ENCODE measurements around the gene ABHD6.
"Not testable (repeated sequence)": the region's sequence is repeated elsewhere in the genome, so short reads cannot be mapped to it uniquely, and the experiment has no call there.

Gene ABHD6

DNA sequence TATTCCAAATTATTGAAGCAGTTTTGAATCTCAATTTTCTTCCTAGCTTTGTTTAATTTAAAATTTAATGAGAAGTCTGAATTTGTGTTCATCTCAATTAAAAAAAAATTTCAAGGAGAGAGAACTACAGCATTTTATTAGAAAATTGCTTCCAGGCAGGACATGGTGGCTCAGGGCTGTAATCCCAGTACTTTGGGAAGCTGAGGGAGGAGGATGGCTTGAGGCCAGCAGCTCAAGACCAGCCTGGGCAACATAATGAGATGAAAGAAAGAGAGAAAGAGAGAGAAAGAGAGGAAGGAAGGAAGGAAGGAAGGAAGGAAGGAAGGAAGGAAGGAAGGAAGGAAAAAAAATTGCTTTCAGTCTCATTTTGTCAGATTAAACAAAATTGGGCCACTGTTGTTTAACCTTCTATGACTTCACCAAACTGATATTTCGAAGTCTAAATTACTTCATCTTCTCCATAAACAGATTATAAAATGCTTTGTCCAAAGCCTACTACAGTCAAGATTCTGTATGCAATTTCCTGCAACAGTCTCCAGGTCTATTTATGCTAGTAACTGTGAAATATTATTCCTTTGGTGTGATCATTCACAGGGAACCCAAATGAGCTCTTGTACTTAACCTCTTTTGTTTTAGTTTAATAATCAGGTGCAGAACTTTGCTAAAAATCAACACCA is 6.6 kb upstream of the ABHD6 start:
- no peak overlapping the region for H3K4me3 ChIP-seq (ENCODE audit: low read depth, low read length)
- no peak overlapping the region for H3K9ac ChIP-seq (ENCODE audit: low read depth, low read length)
- H3K27me3 ChIP-seq (ENCODE audit: control insufficient read depth, insufficient read depth, low read length) = peaks cover 11% of the 10 kb centered on the region
- H3K36me3 ChIP-seq (ENCODE audit: control insufficient read depth, insufficient read depth, low read length) = no peaks in the 10 kb centered on the region
- H3K27ac ChIP-seq (ENCODE audit: low read depth, low read length) = no peak overlapping the region
- H3K9me3 ChIP-seq (ENCODE audit: control insufficient read depth, insufficient read depth, low read length) = no peaks in the 10 kb centered on the region
- no peaks in the 10 kb centered on the region for H3K4me1 ChIP-seq (ENCODE audit: control insufficient read depth, insufficient read depth, low read length)

DNA sequence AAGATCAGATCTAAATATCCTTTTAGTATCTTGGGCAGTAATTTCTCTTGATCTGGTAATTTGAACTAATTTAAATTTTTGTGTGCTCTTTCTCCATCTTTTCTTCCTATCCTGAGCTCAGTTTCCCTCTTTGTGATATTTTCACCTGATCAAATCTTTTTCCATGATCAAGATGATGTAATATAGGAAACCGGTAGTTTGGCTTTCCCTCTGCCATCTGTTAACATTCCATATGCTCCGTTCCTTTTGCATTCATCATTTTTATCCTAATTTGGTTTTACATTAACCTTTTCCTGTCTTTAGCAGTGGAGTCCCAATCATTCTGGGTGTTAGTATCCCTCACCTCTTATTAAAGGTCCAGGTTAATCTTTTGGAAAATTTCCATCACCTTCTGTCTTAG is 5.9 kb upstream of the ABHD6 start:
- Histone ChIP-seq H3K36me3 (ENCODE audit: control insufficient read depth, insufficient read depth, low read length) (no peaks in the 10 kb centered on the region), H3K4me3 (ENCODE audit: low read depth, low read length) (no peak overlapping the region), H3K4me1 (ENCODE audit: control insufficient read depth, insufficient read depth, low read length) (no peaks in the 10 kb centered on the region), H3K27me3 (ENCODE audit: control insufficient read depth, insufficient read depth, low read length) (peaks cover 18% of the 10 kb centered on the region), H3K27ac (ENCODE audit: low read depth, low read length) (no peak overlapping the region), H3K9me3 (ENCODE audit: control insufficient read depth, insufficient read depth, low read length) (no peaks in the 10 kb centered on the region), H3K9ac (ENCODE audit: low read depth, low read length) (no peak overlapping the region)

DNA sequence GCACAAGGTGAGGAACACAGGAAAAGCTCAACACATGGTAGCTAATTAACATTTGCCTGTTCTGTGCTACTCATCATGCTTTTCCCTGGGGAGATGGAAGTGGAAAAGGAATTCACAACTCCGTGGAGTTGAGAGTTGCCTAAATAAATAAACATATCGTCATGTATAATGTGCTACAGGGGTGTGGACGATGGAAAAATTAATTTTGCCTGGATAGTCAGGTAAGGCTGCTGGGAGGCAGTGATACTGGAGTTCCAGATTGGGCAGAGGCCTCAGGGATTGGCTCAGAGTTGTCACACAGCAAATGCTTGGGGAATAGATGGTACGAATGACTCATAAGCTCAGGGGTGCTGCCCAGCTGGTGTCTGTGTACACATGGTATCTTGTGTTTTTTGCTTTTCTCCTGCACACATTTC is 3.1 kb upstream of the ABHD6 start:
- Histone ChIP-seq H3K4me3 (ENCODE audit: low read depth, low read length) (no peak overlapping the region), H3K27me3 (ENCODE audit: control insufficient read depth, insufficient read depth, low read length) (peaks cover 37% of the 10 kb centered on the region), H3K9me3 (ENCODE audit: control insufficient read depth, insufficient read depth, low read length) (no peaks in the 10 kb centered on the region), H3K4me1 (ENCODE audit: control insufficient read depth, insufficient read depth, low read length) (peaks cover 4% of the 10 kb centered on the region; the same call in 1 of the 2 replicates), H3K27ac (ENCODE audit: low read depth, low read length) (no peak overlapping the region), H3K9ac (ENCODE audit: low read depth, low read length) (no peak overlapping the region), H3K36me3 (ENCODE audit: control insufficient read depth, insufficient read depth, low read length) (no peaks in the 10 kb centered on the region)

GRCh38 chr3:58235970-58236369 is 1.6 kb upstream of the ABHD6 start:
- Histone ChIP-seq H3K4me1 (ENCODE audit: control insufficient read depth, insufficient read depth, low read length) (peaks cover 4% of the 10 kb centered on the region; the same call in 1 of the 2 replicates), H3K9me3 (ENCODE audit: control insufficient read depth, insufficient read depth, low read length) (no peaks in the 10 kb centered on the region), H3K27ac (ENCODE audit: low read depth, low read length) (no peak overlapping the region), H3K36me3 (ENCODE audit: control insufficient read depth, insufficient read depth, low read length) (no peaks in the 10 kb centered on the region), H3K9ac (ENCODE audit: low read depth, low read length) (no peak overlapping the region), H3K4me3 (ENCODE audit: low read depth, low read length) (no peak overlapping the region), H3K27me3 (ENCODE audit: control insufficient read depth, insufficient read depth, low read length) (peaks cover 41% of the 10 kb centered on the region)

GRCh38 chr3:58236527-58237237 is 910 bp upstream of the ABHD6 start:
- peak overlapping the region; percentile 81 for H3K4me3 ChIP-seq (ENCODE audit: low read depth, low read length)
- peak overlapping the region; percentile 18; the same call in 1 of the 2 replicates for H3K9ac ChIP-seq (ENCODE audit: low read depth, low read length)
- H3K4me1 ChIP-seq (ENCODE audit: control insufficient read depth, insufficient read depth, low read length) = peaks cover 4% of the 10 kb centered on the region; the same call in 1 of the 2 replicates
- H3K27me3 ChIP-seq (ENCODE audit: control insufficient read depth, insufficient read depth, low read length) = peaks cover 41% of the 10 kb centered on the region
- H3K36me3 ChIP-seq (ENCODE audit: control insufficient read depth, insufficient read depth, low read length) = no peaks in the 10 kb centered on the region
- H3K27ac ChIP-seq (ENCODE audit: low read depth, low read length) = peak overlapping the region; percentile 32
- H3K9me3 ChIP-seq (ENCODE audit: control insufficient read depth, insufficient read depth, low read length) = no peaks in the 10 kb centered on the region

DNA sequence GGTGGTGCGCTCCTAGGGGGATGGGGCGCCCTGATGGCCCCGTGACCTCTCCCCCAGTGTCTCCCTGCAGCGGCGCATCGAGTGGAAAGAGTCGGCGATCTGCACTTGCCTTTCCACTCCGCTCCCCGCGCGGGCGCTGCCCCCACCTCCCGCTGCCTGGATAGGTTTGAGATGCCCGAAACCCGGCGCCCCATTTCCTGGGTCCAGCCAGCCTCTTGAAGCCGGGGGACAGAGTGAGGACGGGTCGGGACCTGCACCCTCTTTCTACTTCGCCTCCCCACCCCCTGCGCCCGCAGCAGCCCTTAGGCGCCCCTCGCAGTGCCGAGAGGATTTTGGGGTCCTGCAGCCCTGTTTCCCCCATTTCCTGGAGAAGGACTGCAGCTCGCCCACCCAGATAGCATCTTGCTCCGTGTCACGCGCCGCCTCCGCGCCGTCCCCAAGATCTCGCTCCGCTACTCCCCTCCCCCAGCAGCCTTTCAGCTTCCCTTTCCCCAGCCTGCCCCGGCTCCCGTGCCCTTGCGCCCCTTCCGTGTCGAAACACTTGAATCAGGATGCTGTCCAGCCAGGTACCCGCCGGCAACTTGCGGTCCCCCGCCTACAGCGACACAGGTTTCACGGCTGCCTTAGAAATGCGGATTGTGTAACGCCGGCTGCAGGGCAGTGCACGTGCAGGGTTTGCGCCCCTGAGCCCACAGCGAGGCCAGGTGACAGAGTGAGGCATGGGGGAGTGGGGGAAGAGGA is 519 bp downstream of the ABHD6 start:
- Histone ChIP-seq H3K27me3 (ENCODE audit: control insufficient read depth, insufficient read depth, low read length) (peaks cover 41% of the 10 kb centered on the region), H3K9ac (ENCODE audit: low read depth, low read length) (no peak overlapping the region), H3K27ac (ENCODE audit: low read depth, low read length) (peak overlapping the region; percentile 46), H3K4me1 (ENCODE audit: control insufficient read depth, insufficient read depth, low read length) (peaks cover 4% of the 10 kb centered on the region; the same call in 1 of the 2 replicates), H3K4me3 (ENCODE audit: low read depth, low read length) (peak overlapping the region; percentile 81), H3K36me3 (ENCODE audit: control insufficient read depth, insufficient read depth, low read length) (no peaks in the 10 kb centered on the region), H3K9me3 (ENCODE audit: control insufficient read depth, insufficient read depth, low read length) (no peaks in the 10 kb centered on the region)

DNA sequence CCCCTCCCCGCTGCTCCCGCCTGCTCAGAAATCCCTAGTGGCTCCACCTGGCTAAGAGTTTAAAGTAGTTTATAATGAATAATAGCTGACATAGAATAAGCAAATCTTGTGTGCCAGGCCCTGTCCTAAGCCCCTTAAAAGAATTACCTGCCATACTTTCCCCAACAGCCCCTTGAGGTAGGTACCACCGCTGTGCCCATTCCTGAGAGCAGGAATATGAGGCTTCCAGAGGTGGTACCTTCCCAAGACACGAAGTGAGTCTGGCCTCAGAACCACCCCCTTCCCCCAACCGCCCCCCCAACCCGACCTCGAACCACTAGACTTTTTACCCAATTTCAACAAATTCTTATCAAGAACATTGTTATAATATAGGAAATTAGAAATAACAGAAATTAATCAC is 1.2 kb downstream of the ABHD6 start:
- H3K4me3 ChIP-seq (ENCODE audit: low read depth, low read length) = peak overlapping the region; percentile 81
- H3K27ac ChIP-seq (ENCODE audit: low read depth, low read length) = no peak overlapping the region
- peaks cover 4% of the 10 kb centered on the region; the same call in 1 of the 2 replicates for H3K4me1 ChIP-seq (ENCODE audit: control insufficient read depth, insufficient read depth, low read length)
- no peaks in the 10 kb centered on the region for H3K9me3 ChIP-seq (ENCODE audit: control insufficient read depth, insufficient read depth, low read length)
- no peak overlapping the region for H3K9ac ChIP-seq (ENCODE audit: low read depth, low read length)
- H3K27me3 ChIP-seq (ENCODE audit: control insufficient read depth, insufficient read depth, low read length) = peaks cover 41% of the 10 kb centered on the region
- H3K36me3 ChIP-seq (ENCODE audit: control insufficient read depth, insufficient read depth, low read length) = no peaks in the 10 kb centered on the region

- Histone ChIP-seq H3K9me3 (ENCODE audit: control insufficient read depth, insufficient read depth, low read length) (no peaks in the 10 kb centered on the region), H3K4me1 (ENCODE audit: control insufficient read depth, insufficient read depth, low read length) (peaks cover 4% of the 10 kb centered on the region; the same call in 1 of the 2 replicates), H3K36me3 (ENCODE audit: control insufficient read depth, insufficient read depth, low read length) (no peaks in the 10 kb centered on the region), H3K9ac (ENCODE audit: low read depth, low read length) (no peak overlapping the region), H3K4me3 (ENCODE audit: low read depth, low read length) (no peak overlapping the region), H3K27me3 (ENCODE audit: control insufficient read depth, insufficient read depth, low read length) (peaks cover 25% of the 10 kb centered on the region), H3K27ac (ENCODE audit: low read depth, low read length) (no peak overlapping the region)
Observed at GRCh38 chr3:58241306-58242044, 3.9 kb downstream of the ABHD6 start.

GRCh38 chr3:58242340-58242739 is 4.7 kb downstream of the ABHD6 start:
- H3K27me3 ChIP-seq (ENCODE audit: control insufficient read depth, insufficient read depth, low read length) = peaks cover 19% of the 10 kb centered on the region
- no peaks in the 10 kb centered on the region for H3K36me3 ChIP-seq (ENCODE audit: control insufficient read depth, insufficient read depth, low read length)
- peaks cover 4% of the 10 kb centered on the region; the same call in 1 of the 2 replicates for H3K4me1 ChIP-seq (ENCODE audit: control insufficient read depth, insufficient read depth, low read length)
- no peak overlapping the region for H3K9ac ChIP-seq (ENCODE audit: low read depth, low read length)
- H3K27ac ChIP-seq (ENCODE audit: low read depth, low read length) = no peak overlapping the region
- H3K9me3 ChIP-seq (ENCODE audit: control insufficient read depth, insufficient read depth, low read length) = no peaks in the 10 kb centered on the region
- no peak overlapping the region for H3K4me3 ChIP-seq (ENCODE audit: low read depth, low read length)

GRCh38 chr3:58242860-58243259 is 5.3 kb downstream of the ABHD6 start:
- not testable (repeated sequence) for H3K4me1 ChIP-seq (ENCODE audit: control insufficient read depth, insufficient read depth, low read length); H3K9me3 ChIP-seq (ENCODE audit: control insufficient read depth, insufficient read depth, low read length); H3K4me3 ChIP-seq (ENCODE audit: low read depth, low read length); H3K9ac ChIP-seq (ENCODE audit: low read depth, low read length); H3K27ac ChIP-seq (ENCODE audit: low read depth, low read length); H3K36me3 ChIP-seq (ENCODE audit: control insufficient read depth, insufficient read depth, low read length)
- peaks cover 19% of the 10 kb centered on the region for H3K27me3 ChIP-seq (ENCODE audit: control insufficient read depth, insufficient read depth, low read length)

All from HUES48 (cell line).